Natural killer cell treated with Interleukin-12 subunit alpha and Interleukin-12 subunit beta and Interleukin-15 and Interleukin-18, amount 100 ng/mL, for 72 hours (primary cell): ENCODE data around the gene PSD4. TPM values are rescaled to one million over a fixed set of nuclear protein-coding genes. Genes with fewer than 3 reads are reported as not detected.

ENCODE experiments used
- ATAC-seq, 2 donors: fragments of 150-1000 bp; cut with Tn5 transposase in 1 of 2; sonication (Bioruptor Pico), chemical (Tn5 transposase) in 1 of 2; 2 replicates each; pipeline ENCODE4 v1.10.0; 2021
- DNase-seq: peaks from one replicate; pipeline ENCODE4 v3.0.0; 2022; ENCODE audit warnings: low spot score
- H3K27ac Mint-ChIP-seq, 2 donors: 1 replicate in 1 of 2; 2 replicates in 1 of 2; pipeline ENCODE4 v1.8.0; 2022; ENCODE audit warnings: mixed read lengths in 2 of 2, mild to moderate bottlenecking in 1 of 2, moderate library complexity in 1 of 2
- H3K27me3 Mint-ChIP-seq, 2 donors: 1 replicate in 1 of 2; 2 replicates in 1 of 2; pipeline ENCODE4 v1.8.0; 2022; ENCODE audit warnings: mixed read lengths in 2 of 2
- H3K36me3 Mint-ChIP-seq: one replicate; pipeline ENCODE4 v1.8.0; 2022; ENCODE audit warnings: mixed read lengths
- H3K4me1 Mint-ChIP-seq, 2 donors: 1 replicate in 1 of 2; 2 replicates in 1 of 2; pipeline ENCODE4 v1.8.0; 2022; ENCODE audit warnings: low read depth in 2 of 2, mixed read lengths in 2 of 2, mild to moderate bottlenecking in 1 of 2
- H3K4me3 Mint-ChIP-seq: one replicate; pipeline ENCODE4 v1.8.0; 2022; ENCODE audit warnings: mixed read lengths
- H3K9me3 Mint-ChIP-seq: 2 replicates; pipeline ENCODE4 v1.8.0; 2022; ENCODE audit warnings: mixed read lengths
- total RNA-seq, 2 donors: library from RNA; stranded (reverse); gene quantifications; one replicate each; pipeline ENCODE4 v1.2.3, GENCODE V29; 2022

The PSD4 gene
- total RNA-seq, 2 donors from 2014 or later = 299 to 305 TPM

- Mint-ChIP-seq H3K4me1 (peaks cover 11 to 21% of the 10 kb centered on the region in 2 donors), H3K27me3 (peaks cover 0 to 2% of the 10 kb centered on the region in 2 donors), H3K4me3 (no peak overlapping the region), H3K9me3 (no peaks in the 10 kb centered on the region), H3K27ac (no peak overlapping the region), H3K36me3 (no peaks in the 10 kb centered on the region)
- DNase-seq (no peak), ATAC-seq (no peak)
Observed at GRCh38 chr2:113257516-113258264, 83.9 kb downstream of the PSD4 start.

- Mint-ChIP-seq H3K9me3 (no peaks in the 10 kb centered on the region), H3K4me3 (no peak overlapping the region), H3K27ac (no peak overlapping the region), H3K27me3 (peaks cover 0 to 2% of the 10 kb centered on the region in 2 donors), H3K36me3 (no peaks in the 10 kb centered on the region), H3K4me1 (peaks cover 2 to 11% of the 10 kb centered on the region in 2 donors)
- ATAC-seq (no peak), DNase-seq (no peak)
Observed at GRCh38 chr2:113258471-113259147, 84.8 kb downstream of the PSD4 start.

Other genes starting within 250 kb of the PSD4 start
- gene IL36G, start 196.0 kb upstream of the PSD4 start, total RNA-seq = not detected
- not detected for gene IL36A, start 168.5 kb upstream of the PSD4 start, total RNA-seq
- gene IL36B, start 121.1 kb upstream of the PSD4 start, total RNA-seq = not detected
- gene IL36RN, start 114.8 kb upstream of the PSD4 start, total RNA-seq = not detected
- gene IL1F10, start 106.0 kb upstream of the PSD4 start, total RNA-seq = not detected
- gene IL1RN, start 46.4 kb upstream of the PSD4 start, total RNA-seq = 1 to 10 TPM; 3.3 to 3.7 TPM
- gene PAX8, start 105.0 kb downstream of the PSD4 start, total RNA-seq = 1 to 10 TPM in 1 of 2 donors, under 1 TPM in 1; 0.64 to 1.8 TPM